Bronchial epithelial cell (primary cell): ENCODE results near the gene PTPRN2. TPM values are rescaled to one million over a fixed set of nuclear protein-coding genes. Genes with fewer than 3 reads are reported as not detected.
"Not testable (repeated sequence)": the region's sequence is repeated elsewhere in the genome, so short reads cannot be mapped to it uniquely, and the experiment has no call there.

Experiments
- DNase-seq: peaks from one replicate; pipeline ENCODE4 v3.0.0-alpha.2; 2010; ENCODE audit warnings: low read depth
- FAIRE-seq: peaks from 2 replicates; lab custom pipeline; 2011; peaks lifted over from hg19 to GRCh38; lab: Jason Lieb, UNC
- H3K27me3 ChIP-seq: 2 replicates; pipeline ENCODE4 v1.5.1; 2011; ENCODE audit warnings: low read length; ENCODE audit not compliant: control insufficient read depth, insufficient read depth
- H3K36me3 ChIP-seq: 2 replicates; pipeline ENCODE4 v1.5.1; 2011; ENCODE audit warnings: low read length; ENCODE audit not compliant: control insufficient read depth, insufficient read depth
- H3K4me3 ChIP-seq: 2 replicates; pipeline ENCODE4 v1.5.1; 2011; ENCODE audit warnings: mild to moderate bottlenecking, low read depth, low read length, control low read depth
- total RNA-seq: library from RNA; depleted of rRNA; stranded (reverse); fragments of >200 nt; gene quantifications from 2 replicates; pipeline ENCODE4 v1.2.1, GENCODE V29; 2014
- TF ChIP-seq, protein P1 (sequence below): IDR thresholded peaks from 2 replicates; pipeline ENCODE4 v1.5.1; 2011; ENCODE audit warnings: mild to moderate bottlenecking, moderate library complexity, low read length, control low read depth, inconsistent platforms; ENCODE audit not compliant: insufficient read depth, severe bottlenecking

The PTPRN2 gene
- total RNA-seq, 1 donor from 2014 or later = 1.1 TPM

DNA sequence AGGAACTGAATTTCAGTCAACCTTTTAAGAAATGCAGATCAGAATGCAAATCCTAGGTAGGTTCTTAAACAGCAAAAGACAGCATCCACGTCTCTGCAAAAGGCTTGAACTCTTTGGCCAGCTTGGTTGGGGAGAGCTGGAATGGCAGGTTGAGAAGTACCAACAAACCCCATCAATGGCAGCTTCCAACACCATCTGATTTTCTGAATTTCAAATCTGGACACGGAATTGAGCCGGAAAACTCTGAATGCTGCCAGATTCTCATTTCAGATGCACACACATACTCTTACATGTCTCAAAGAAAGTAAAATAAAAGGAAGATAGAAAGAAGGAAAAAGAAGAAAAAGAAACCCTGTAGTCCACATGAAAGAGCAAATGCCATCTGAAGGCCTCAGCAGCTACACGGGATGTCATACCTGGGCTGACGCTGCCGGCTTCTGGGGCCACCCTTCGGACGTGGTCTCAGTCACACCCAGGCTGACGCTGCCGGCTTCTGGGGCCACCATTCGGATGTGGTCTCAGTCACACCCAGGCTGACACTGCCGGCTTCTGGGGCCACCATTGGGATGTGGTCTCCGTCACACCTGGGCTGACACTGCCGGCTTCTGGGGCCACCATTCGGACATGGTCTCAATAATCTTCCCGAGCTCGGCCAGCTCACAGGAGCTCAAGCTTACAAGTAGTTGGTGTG is 165.3 kb downstream of the PTPRN2 start:
- no peak for FAIRE-seq
- Histone ChIP-seq H3K4me3 (no peak overlapping the region), H3K27me3 (no peaks in the 10 kb centered on the region), H3K36me3 (no peaks in the 10 kb centered on the region)
- TF ChIP-seq, protein P1, sequence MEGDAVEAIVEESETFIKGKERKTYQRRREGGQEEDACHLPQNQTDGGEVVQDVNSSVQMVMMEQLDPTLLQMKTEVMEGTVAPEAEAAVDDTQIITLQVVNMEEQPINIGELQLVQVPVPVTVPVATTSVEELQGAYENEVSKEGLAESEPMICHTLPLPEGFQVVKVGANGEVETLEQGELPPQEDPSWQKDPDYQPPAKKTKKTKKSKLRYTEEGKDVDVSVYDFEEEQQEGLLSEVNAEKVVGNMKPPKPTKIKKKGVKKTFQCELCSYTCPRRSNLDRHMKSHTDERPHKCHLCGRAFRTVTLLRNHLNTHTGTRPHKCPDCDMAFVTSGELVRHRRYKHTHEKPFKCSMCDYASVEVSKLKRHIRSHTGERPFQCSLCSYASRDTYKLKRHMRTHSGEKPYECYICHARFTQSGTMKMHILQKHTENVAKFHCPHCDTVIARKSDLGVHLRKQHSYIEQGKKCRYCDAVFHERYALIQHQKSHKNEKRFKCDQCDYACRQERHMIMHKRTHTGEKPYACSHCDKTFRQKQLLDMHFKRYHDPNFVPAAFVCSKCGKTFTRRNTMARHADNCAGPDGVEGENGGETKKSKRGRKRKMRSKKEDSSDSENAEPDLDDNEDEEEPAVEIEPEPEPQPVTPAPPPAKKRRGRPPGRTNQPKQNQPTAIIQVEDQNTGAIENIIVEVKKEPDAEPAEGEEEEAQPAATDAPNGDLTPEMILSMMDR = no peak
- no peak for DNase-seq

DNA sequence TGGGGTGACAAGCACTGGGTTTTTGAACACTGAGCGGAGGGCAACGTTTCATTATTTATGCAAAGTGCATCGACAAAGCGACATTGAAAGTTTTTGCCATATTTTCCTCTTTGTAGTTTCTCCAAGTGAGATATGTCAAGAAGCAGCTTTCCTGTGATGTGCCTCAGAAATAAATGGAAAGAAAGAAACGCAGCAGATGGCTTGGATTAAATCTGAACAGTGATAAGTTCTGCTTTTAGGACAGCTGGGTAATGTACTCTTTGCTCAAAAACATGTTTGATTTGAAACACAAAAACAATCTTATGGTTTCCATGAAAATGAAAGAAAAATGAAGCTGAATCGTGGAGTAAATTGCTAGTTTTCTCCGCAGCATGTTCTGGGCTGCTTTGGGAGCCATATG is 166.3 kb downstream of the PTPRN2 start:
- no peak for DNase-seq
- no peak for FAIRE-seq
- Histone ChIP-seq H3K36me3 (no peaks in the 10 kb centered on the region), H3K27me3 (no peaks in the 10 kb centered on the region), H3K4me3 (no peak overlapping the region)
- TF ChIP-seq, protein P1 = no peak

DNA sequence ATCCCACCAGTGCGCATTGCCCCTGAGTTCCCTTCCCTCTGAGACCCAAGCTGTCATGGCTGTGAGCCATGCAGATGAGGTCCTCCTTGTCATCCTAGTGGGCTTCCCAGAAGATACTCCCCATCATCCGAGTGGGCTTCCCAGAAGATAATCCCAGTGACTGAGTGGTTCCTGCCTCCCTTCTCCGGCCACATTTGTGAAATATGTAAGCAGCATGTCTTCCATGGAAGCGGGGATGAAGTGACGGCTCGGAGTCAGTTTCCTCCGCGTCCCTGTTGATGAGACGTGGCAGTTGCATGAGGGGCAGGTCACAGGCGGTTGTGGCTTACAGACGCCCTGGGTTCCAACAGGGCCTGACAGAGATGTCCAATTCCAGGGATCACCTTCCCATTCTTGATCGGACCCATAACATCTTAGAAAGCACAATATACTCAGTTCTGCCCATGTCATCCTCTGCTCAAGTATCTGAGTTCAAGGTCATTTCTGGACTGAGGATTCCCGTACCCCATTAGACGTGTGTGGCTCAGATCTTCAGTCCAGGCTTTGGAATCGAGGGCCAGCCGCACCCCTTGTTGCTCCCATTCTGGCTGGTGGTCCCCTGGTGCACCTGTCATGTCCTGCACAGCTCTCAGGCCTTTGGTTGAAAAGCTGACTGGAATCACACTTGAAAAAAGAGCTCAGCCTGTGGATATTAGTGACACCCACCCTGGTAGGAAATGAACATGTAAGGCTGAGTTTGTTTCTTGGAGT is 166.9 kb downstream of the PTPRN2 start:
- H3K27me3 ChIP-seq = no peaks in the 10 kb centered on the region
- TF ChIP-seq, protein P1 = no peak
- no peak for FAIRE-seq

DNA sequence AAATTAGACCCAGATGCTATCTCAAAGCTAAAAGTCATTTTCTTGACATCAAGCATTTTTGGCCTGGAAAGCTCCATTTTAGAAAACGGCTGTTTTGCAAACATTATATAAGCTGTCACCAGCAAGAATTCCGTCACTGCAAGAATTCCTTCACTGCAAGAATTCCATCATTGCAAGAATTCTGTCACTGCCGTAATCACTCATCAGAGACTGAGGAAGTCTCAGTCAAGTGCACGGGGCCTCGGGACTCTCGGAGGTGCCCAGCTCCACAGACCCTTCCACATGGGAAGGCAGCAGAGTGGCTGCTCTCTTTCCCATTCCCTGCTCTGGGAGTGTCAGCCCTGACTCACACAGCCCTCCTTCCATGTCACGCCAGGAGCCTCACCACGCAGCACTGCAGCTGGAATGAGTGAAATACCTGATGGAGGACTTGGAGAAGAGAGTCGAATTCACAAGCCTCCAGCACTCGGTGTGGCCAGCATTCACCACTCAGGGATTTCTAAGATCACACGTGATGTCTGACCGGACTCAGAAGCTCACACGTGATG is 168.3 kb downstream of the PTPRN2 start:
- no peaks in the 10 kb centered on the region for H3K36me3 ChIP-seq
- H3K4me3 ChIP-seq = no peak overlapping the region
- no peaks in the 10 kb centered on the region for H3K27me3 ChIP-seq
- TF ChIP-seq, protein P1 = no peak
- DNase-seq (no peak), FAIRE-seq (no peak)

More for the DNA sequence above, 166.9 kb downstream of the PTPRN2 start:
- Histone ChIP-seq H3K36me3 (no peaks in the 10 kb centered on the region), H3K4me3 (no peak overlapping the region)
- no peak for DNase-seq

DNA sequence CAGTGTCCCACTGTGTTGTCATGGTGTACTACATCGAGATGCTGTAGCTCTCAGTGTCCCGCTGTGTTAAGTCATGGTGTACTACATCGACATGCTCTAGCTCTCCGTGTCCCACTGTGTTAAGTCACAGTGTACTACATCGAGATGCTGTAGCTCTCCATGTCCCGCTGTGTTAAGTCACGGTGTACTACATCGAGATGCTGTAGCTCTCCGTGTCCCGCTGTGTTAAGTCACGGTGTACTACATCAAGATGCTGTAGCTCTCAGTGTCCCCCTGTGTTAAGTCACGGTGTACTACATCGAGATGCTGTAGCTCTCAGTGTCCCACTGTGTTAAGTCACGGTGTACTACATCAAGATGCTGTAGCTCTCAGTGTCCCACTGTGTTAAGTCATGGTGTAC is 169.2 kb downstream of the PTPRN2 start:
- H3K27me3 ChIP-seq, DNase-seq, H3K4me3 ChIP-seq, H3K36me3 ChIP-seq: not testable (repeated sequence)
- peak; percentile 98 for FAIRE-seq

DNA sequence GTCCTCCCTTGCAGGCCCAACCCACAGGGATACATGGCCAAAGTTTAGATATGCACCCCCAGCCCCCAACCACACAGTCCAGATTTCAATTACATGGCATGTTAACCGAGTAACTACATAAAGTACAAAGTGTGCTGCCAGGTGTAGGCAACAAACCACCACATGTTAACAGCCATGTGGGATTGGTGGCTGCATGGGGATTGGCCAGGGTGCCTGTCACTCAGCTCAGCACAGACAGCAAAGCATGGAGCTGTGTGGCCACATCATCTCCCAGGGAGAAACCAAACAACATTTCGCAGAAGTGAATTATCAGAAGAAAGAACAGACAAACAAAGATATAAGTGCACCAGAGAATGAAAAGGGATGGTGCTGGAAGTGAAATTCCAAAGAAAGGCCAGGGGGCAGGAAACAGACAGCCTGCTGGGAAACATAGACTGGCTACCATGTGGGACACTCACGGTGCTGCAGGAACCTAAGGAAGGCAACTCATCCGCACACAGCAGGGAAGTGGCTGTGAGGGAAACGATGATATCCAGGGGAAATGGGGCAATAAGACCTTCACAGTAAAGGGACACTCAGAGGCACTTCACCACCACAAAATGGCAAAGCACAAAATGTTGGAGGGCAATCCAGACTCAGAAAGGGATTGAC is 171.2 kb downstream of the PTPRN2 start:
- no peaks in the 10 kb centered on the region for H3K27me3 ChIP-seq
- no peak for DNase-seq
- FAIRE-seq = peak; percentile 52
- no peak overlapping the region for H3K4me3 ChIP-seq
- TF ChIP-seq, protein P1 = no peak
- H3K36me3 ChIP-seq = no peaks in the 10 kb centered on the region
